ENCODE measurements around the gene MGA.

Gene MGA

DNA sequence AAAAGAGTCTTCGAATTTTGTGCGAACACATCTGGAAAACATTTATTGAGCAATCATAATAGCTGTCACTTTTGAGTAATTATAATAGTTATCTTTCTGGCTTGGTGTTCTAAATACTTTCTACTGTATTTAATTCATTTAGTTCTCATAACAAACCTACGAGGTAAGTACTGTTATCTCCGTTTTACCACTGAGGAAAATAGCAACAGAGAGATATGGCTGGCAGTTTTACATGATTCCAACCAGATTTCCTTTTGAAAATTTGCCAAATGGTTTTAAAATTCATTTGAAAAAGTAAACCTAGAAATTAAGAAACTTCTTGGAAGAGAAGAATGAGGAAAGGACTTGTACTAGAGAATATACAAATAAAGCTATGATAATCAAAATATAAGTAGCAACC lies 37.3 kb upstream of the MGA start:
- TF ChIP-seq GABPA (IDR thresholded peaks at IDR 0.05; ENCODE audit: low read depth), result no peak
- no peak for TF ChIP-seq SPI1 (IDR thresholded peaks at IDR 0.05; ENCODE audit: borderline replicate concordance, low read depth)
- TF ChIP-seq REST (IDR thresholded peaks at IDR 0.05; ENCODE audit: insufficient replicate concordance, low read depth), result no peak
- no peak for TF ChIP-seq POLR2AphosphoS5 (IDR thresholded peaks at IDR 0.05; ENCODE audit: low read depth)
- TF ChIP-seq, protein P1, sequence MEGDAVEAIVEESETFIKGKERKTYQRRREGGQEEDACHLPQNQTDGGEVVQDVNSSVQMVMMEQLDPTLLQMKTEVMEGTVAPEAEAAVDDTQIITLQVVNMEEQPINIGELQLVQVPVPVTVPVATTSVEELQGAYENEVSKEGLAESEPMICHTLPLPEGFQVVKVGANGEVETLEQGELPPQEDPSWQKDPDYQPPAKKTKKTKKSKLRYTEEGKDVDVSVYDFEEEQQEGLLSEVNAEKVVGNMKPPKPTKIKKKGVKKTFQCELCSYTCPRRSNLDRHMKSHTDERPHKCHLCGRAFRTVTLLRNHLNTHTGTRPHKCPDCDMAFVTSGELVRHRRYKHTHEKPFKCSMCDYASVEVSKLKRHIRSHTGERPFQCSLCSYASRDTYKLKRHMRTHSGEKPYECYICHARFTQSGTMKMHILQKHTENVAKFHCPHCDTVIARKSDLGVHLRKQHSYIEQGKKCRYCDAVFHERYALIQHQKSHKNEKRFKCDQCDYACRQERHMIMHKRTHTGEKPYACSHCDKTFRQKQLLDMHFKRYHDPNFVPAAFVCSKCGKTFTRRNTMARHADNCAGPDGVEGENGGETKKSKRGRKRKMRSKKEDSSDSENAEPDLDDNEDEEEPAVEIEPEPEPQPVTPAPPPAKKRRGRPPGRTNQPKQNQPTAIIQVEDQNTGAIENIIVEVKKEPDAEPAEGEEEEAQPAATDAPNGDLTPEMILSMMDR (IDR thresholded peaks at IDR 0.05; ENCODE audit: insufficient read depth, low read length), result no peak
- DNase-seq (ENCODE audit: low read depth in 1 of 2, low spot score in 1 of 2), result no peak
- Histone ChIP-seq H3K27me3 (ENCODE audit: insufficient read depth, poor library complexity, severe bottlenecking) (no peaks in the 10 kb centered on the region), H3K4me3 (replicated peaks; ENCODE audit: insufficient read depth, low read length) (no peak overlapping the region), H3K27ac (replicated peaks) (no peak overlapping the region)

GRCh38 chr15:41627203-41627602 lies 33.0 kb upstream of the MGA start:
- H3K27me3 ChIP-seq (ENCODE audit: insufficient read depth, poor library complexity, severe bottlenecking), result no peaks in the 10 kb centered on the region
- TF ChIP-seq POLR2AphosphoS5 (IDR thresholded peaks at IDR 0.05; ENCODE audit: low read depth), result no peak
- no peak for TF ChIP-seq GABPA (IDR thresholded peaks at IDR 0.05; ENCODE audit: low read depth)
- no peak for TF ChIP-seq SPI1 (IDR thresholded peaks at IDR 0.05; ENCODE audit: borderline replicate concordance, low read depth)
- no peak for TF ChIP-seq REST (IDR thresholded peaks at IDR 0.05; ENCODE audit: insufficient replicate concordance, low read depth)
- TF ChIP-seq, protein P1 (IDR thresholded peaks at IDR 0.05; ENCODE audit: insufficient read depth, low read length), result no peak
- H3K4me3 ChIP-seq (replicated peaks; ENCODE audit: insufficient read depth, low read length), result no peak overlapping the region
- no peak for DNase-seq (ENCODE audit: low read depth in 1 of 2, low spot score in 1 of 2)
- no peak overlapping the region for H3K27ac ChIP-seq (replicated peaks)

DNA sequence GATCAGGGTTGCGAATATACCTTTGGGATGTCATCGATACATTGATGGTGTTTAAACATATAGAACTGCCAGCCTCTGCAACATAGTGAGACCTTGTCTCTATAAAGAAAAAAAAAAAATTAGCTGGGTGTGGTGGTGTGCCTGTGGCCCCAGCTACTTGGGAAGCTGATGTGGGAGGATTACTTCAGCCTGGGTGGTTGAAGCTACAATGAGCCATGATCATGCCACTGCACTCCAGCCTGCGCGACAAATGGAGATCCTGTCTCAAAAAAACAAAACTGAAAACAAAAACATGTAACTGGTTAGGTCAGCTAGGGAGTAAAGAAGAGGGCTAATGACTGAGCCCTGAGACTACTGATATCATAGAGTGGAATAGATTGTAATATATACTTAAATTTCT lies 30.7 kb upstream of the MGA start:
- H3K4me3 ChIP-seq (replicated peaks; ENCODE audit: insufficient read depth, low read length), result no peak overlapping the region
- no peaks in the 10 kb centered on the region for H3K27me3 ChIP-seq (ENCODE audit: insufficient read depth, poor library complexity, severe bottlenecking)
- TF ChIP-seq REST (IDR thresholded peaks at IDR 0.05; ENCODE audit: insufficient replicate concordance, low read depth) (no peak), POLR2AphosphoS5 (IDR thresholded peaks at IDR 0.05; ENCODE audit: low read depth) (no peak), GABPA (IDR thresholded peaks at IDR 0.05; ENCODE audit: low read depth) (no peak), SPI1 (IDR thresholded peaks at IDR 0.05; ENCODE audit: borderline replicate concordance, low read depth) (no peak)
- TF ChIP-seq, protein P1 (IDR thresholded peaks at IDR 0.05; ENCODE audit: insufficient read depth, low read length), result no peak
- DNase-seq (ENCODE audit: low read depth in 1 of 2, low spot score in 1 of 2), result no peak
- H3K27ac ChIP-seq (replicated peaks), result no peak overlapping the region

Data from HL-60 (cell line).